HG03064 (cell line): ENCODE data around the gene CRAT.
A peak's percentile ranks its signal among the peaks of the same experiment; 100 is the strongest.

Experiments used
- ATAC-seq: cut with Tn5 transposase; IDR thresholded peaks from one replicate; pipeline ENCODE4 v1.9.1; 2021; ENCODE audit warnings: low read depth; ENCODE audit not compliant: unreplicated experiment

The CRAT gene

DNA sequence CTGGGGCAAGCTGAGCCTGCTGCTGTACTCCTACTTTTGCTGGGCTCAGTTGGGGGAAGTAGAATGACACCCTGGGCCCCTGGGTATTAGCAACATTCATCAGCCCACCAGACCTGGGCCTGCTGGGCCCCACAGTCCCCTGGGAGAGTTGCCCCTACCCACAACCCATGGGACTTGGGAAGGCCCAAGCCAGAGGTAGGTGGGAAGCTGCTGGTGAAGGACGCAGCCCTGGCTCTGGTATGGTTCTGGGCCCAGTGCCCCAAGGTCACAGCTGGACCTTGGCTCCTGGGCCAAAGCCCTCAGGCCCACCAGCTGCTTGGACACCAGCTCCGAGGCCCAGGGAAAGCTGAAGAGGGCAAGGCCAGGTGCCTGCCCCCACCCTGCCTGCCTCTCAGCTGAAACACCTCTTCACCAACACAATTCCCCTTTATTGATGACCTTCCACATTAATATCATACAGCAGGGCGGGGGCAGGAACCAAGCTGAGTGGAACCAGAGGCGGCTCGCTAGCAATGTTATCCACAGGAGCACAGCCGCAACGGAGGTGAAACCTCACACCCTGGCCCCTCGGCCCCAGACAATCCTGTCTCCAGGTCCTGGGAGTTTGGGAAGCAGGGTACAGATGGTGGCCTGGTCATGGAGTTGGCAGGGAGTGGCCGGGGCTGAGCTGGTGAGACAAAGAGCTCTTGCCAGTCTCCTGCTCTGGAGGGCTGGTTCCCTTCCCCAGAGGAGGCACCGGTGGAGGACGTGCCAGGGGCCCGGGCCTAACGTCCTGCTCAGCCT, 16.0 kb downstream of the CRAT start:
- no peak for ATAC-seq

DNA sequence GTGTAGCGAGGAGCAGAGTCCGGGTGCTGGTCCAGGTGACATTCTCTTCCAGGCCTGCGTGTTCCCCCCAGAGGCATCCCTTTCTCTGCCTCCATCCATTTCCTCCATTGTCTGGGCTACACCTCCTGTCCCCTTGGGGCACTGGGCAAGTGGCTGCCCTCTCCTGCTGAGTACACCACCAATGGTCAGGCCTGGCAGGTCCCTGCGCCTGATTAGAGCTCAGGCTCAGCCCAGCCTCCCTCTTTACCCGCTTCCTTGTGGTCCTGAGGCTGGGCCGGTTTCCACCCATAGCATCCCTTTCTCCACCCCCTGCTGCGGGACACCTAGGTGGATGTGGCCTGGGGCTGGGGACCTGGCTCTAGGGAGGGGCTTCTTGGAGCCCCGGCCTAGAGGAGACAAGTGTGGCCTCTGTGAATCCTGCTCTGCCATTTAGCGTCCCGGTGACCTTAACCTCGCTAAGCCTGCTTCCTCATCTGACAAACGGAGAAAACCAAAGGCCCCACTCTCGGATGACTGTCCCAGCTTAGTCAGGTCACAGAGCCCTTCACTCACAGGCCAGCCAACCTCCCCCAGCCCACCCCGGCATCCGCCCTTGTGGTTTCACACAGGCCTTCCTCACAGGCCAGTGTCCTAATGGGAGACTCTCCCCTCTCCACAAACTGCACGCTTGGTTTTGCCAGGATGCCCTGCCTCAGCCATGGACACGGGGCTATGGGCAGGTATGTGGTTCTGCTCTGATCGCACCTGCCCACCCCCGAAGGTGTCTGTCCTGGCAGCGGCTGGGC, 16.8 kb downstream of the CRAT start:
- ATAC-seq, result no peak

GRCh38 chr9:129089246-129089645, 21.3 kb downstream of the CRAT start:
- no peak for ATAC-seq

GRCh38 chr9:129084087-129084486, 26.5 kb downstream of the CRAT start:
- no peak for ATAC-seq

- ATAC-seq, result no peak
Measured at GRCh38 chr9:129081388-129081904, 29.1 kb downstream of the CRAT start.

- ATAC-seq, result peak; percentile 91
Measured at GRCh38 chr9:129080601-129081387, 29.8 kb downstream of the CRAT start, which contains the start of gene DOLPP1. TSS of gene DOLPP1 (plus strand) at chr9:129081111. CDS start at chr9:129081132, 21 bp downstream.

- no peak for ATAC-seq
Measured at GRCh38 chr9:129080298-129080600, 30.3 kb downstream of the CRAT start.

DNA sequence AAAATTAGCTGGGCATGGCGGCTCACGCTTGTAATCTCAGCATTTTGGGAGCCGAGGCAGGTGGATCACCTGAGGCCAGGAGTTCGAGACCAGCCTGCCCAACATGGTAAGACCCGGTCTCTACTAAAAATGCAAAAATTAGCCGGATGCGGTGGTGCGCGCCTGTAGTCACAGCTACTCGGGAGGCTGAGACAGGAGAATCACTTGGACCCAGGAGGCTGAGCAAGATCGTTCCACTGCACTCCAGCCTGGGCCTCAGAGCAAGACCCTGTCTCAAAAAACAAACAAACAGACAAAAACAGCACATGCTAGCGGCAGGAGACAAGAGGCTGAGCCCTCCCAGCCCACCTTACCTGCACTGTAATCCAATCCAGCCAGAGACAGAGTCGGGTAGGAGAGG, 30.8 kb downstream of the CRAT start:
- ATAC-seq, result no peak

DNA sequence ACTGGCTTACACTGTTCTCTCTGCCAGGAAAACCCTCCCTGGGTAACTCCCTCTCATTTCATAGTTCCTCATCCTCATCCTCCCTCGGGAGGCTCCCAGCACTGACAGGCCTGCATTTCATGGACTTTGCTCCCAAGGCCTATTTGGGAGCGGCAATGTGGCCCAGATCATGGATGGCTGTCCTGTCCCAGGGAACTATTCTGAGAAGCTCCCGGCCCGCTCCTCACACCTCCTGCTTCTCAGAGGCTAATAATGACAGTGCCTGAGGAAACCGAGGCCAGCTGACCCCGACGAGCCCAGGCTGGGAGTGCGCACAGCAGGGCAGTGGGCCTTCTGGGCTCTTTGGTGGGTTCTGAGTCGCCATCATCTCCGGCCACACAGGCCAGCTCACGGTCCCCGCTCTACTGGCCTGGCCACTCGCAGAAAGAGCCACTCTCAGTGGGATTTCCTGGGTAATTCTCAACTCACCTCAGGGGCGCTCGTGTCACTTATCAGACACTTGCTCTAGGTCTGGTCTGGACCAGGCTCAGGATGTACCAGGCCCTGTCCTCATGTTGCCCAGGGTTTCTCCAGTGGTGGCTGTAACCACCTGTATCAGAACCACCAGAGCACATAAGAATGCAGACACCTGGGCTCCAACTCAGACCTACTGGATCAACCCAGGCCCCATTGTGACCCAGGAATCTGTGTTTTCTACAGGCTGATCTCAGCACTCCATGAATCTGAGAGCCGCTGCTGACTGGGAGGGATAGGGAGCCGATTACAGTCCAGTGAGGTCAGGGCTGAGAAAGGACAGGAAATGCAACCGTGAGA, 31.7 kb downstream of the CRAT start:
- no peak for ATAC-seq

- no peak for ATAC-seq
Measured at GRCh38 chr9:129077236-129077635, 33.4 kb downstream of the CRAT start.

- ATAC-seq, result no peak
Measured at GRCh38 chr9:129076640-129077037, 34.0 kb downstream of the CRAT start.

GRCh38 chr9:129075996-129076639, 34.5 kb downstream of the CRAT start:
- no peak for ATAC-seq

GRCh38 chr9:129074106-129074505, 36.5 kb downstream of the CRAT start:
- no peak for ATAC-seq

- ATAC-seq, result no peak
Measured at GRCh38 chr9:129073404-129073803, 37.2 kb downstream of the CRAT start.

DNA sequence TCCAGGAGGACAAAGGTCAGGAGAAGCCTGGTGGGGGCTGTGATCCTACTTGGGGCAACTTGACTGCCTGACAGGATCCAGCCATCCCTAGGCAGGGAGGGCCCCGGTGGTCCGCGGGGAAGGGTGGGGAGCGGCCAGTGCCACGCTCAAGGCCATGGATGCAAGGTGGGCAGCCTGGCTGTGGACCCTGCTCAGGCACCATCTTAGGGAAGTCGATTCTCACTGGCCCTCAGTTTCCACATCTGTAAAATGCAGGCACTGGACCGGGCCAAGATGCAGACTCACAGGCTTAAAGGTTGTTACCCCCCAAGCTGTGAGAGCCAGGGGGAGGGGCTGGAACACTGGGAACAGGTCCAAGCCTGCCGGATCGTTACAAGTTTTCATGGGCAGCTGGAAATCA, 38.4 kb downstream of the CRAT start:
- ATAC-seq, result no peak

DNA sequence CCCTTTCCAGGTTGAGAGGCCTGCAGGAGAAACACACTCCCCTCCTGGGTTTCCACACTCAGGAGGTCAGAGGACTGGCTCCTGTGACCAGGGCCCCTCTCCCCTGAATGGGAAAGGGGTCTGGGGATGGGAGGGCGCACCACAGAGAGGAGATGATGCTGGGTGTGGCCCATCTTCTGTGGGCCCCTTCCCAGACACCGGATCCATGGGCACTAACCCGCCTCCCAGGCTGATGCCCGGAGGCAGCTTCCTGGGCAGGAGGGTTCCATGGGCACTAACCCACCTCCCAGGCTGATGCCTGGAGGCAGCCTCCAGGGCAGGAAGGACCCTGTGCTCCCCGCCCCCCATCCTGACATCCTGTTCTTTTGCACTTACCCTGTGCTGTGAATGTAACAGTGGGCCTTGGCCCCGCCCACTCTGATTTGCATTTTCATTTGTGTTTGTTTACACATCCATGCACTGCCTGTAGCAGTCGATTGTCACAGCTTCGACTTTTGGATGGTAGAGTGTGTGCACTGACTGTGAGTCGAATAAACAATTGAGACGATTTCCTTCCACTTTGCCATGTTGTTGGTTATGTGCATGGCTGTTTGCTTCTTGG, 39.0 kb downstream of the CRAT start:
- ATAC-seq, result no peak

GRCh38 chr9:129070696-129071525, 39.7 kb downstream of the CRAT start:
- no peak for ATAC-seq

DNA sequence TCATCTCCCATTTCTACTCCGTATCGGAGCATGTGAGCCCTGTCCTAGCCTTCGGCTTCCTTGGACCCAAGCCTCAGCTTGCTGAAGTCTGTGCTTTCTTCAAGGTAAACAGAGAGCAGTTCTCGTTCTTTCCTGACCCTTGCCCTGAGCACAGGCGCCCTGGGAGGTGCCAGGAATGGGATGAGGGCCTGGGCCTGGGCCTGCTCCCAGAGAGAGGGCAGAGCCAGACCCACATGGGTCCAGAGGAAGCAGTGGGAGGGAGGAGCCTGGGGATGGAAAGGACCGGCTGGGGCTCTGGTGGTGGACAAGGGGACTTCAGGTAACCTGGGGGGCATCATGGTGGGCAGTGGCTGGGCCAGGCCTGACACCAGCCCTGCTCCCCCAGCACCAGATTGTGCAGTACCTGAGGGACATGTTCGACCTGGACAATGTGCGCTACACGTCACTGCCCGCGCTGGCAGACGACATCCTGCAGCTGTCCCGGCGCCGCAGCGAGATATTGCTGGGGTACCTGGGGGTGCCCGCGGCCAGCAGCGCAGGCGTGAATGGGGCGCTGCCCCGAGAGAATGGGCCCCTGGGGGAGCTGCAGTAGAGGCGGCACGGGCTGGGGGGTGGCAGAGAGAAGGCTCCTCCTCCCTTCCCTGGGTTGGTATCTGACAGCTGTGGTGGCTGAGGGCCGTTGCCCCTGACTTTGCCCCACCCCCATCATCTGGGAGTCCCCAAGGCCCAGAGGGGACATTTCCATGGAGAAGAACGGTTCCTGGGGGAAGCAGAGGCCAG, 40.5 kb downstream of the CRAT start:
- no peak for ATAC-seq
